Daoy (cell line): ENCODE measurements around the gene KRT2. TPM values are rescaled to one million over a fixed set of nuclear protein-coding genes. Genes with fewer than 3 reads are reported as not detected.

Experiments used
- DNase-seq: peaks from one replicate; pipeline ENCODE4 v3.0.0-alpha.2; 2015; ENCODE audit warnings: low read depth
- total RNA-seq: library from RNA; depleted of rRNA; stranded (reverse); fragments of >200 nt; shearing (Covaris generic); gene quantifications from 2 replicates; pipeline ENCODE4 v1.2.3, GENCODE V29; 2014

The KRT2 gene
- total RNA-seq, 1 experiment from 2014 or later: 0.40 TPM

DNA sequence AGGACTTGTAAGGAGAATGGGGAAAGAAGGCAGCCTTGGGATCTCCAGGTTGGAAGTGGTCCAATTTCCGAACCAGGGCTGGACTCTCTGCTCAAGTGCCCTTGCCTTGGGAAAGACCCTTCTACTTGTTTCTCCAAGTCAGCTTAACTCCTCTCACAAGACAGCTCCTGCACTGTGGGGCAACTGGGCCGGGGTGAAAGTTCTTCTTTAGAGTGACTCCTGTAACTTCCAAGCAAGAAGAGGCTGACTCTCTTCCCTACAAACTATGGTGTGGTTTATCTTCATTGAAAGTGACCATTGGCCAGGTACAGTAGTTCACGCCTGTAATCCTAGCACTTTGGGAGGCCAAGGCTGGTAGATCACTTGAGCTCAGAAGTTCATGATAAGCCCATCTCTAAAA is 14.5 kb upstream of the KRT2 start:
- DNase-seq: no peak

DNA sequence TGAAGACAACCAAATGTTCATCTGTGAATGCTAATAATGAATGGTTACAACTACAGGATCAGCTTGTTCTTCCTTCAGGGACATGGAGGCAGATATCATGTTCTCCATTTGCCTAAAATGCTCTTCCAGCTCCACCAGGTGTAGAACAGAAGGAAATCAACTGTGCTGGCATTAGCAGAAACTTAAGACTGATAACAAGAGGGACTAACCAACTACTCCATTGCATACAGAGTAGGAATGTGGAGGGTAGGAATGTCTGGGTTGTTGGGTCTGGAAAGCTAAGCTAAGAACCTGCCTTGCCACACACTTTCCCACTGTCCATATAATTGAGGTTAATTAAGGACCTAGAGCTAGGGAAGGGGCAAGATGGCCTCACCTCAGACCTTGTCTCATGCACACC is 11.4 kb upstream of the KRT2 start:
- DNase-seq: no peak

DNA sequence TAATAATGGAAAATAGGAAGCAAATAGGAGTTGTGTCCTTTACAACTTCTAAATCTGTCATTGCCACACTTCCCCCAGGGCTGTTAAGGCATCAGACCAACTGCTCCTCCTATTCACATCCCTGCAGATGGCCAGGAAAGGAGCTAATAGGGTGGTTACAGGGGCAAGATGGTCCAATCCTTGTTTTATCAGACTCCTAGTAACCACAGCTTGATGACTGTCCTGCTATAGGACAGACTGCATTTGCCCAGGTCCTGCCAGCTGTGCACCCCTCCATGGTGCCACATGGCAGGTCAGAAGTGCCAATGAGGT is 10.9 kb upstream of the KRT2 start:
- DNase-seq: no peak

DNA sequence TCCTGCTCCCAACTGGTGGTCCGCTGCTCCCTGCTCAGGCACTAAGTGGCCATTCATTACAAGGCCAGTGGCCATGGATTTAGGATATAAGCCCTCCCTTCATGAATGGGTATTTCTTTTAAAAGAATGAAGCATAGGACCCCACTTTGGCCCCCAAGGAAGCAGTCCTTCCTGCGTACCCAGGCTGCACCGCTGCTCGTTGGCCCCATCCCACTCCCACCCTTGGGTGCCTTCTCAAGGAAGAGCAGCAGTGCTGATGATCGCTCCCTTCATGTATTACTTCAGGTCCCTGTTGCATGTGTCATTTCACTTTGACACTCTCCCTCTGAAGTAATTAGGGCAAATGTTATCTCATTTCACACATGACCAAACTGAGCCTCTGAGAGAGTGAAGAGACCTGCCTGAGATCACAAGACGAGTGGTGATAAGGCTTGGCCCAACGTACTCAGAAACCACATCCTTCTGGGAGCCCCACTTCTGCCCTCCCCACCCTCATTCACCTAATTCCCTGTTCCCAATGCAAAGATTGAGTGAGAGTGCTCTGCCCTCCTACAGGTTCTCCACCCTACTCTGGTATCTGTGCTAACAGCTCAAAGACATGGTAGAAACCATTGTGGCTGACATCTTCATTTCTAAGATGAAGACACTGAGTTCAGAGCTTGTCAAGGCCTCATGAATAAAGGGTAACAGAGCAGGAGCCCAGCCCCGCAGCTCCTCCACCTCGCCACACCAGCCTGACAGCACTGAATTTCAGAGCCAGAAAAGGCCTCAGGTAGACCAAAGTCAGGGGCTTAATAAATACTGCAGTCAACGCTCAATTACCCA is 10.3 kb upstream of the KRT2 start:
- DNase-seq: no peak

DNA sequence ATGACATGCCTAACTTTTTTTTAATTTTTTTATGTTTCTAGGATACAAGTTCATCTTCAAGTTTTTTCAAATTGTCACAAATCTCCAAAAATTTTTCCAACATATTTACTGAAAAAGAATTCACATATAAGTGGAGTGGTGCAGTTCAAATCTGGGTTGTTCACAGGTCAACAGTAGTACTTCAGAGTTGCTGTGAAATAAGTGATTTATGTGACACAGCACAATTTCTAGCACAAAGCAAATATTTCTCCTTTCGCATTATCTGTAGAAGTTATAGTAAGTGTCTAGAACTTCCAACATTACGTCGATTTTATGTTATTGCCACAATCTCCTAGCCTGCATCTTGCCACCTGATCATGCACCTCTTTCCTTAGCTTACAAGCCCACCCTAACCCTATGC is 9.7 kb upstream of the KRT2 start:
- DNase-seq: no peak

DNA sequence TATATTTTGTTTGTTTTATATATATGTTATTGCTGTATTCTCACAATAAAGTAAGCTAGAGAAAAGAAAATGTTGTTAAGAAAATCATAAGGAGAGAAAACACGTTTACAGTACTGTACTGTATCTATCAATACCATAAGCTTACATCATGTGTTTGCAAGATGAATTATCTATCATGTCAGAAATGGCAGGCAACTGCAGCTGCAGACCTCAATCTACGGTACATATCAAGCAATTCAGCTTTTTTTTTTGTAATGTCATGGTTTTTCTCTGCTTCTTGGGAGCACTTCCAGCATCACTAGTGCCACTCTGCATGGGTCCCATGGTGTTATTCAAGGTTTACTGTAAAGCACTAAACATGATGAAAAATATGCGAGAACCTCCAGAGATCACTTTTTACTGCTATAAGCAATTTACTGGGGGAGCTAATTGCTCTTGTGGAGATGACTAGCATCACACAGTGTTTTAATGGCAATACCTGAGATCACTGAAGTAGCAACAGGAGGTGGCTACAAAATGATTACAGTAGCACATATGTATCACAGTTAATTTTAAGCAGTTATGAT is 9.0 kb upstream of the KRT2 start:
- no peak for DNase-seq

DNA sequence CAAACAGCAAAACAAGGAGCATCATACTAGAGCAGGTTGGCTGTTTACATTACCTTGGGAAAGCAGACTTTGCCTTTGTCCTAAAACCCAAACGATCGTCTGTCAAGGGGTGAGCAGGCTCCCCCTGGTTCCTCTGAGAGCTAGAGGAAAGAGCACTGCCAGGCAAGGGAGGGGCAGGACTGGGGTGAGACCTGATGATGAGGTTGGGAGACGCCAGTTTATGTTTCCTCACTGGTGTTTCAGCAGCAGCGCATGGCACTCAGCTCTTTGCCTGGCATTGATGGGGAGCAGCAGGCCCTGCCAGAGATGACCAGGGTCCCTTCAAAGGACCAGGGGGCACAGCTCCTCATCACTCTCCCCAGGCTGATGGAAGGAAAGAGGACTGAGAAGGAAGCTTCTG is 7.9 kb upstream of the KRT2 start:
- DNase-seq: no peak

DNA sequence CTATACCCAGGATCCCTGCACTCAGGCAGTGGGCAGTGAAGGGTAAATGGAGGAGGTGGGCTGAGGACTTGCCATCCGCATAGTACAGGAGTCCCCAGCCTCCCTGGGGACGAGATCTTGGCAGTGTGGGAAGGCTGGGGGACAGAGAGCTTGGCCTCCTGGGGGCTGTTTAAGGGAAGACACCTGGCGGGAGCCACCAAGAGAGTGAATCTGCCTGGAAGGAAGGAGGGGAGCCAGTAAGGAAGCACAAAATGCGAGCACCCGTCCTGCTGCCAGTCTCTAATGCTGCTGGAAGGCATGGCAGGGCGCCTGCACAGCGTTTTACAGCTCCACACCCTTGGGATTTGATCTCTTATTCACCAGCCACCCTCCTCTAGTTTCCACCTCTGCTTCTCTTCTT is 7.4 kb upstream of the KRT2 start:
- no peak for DNase-seq

DNA sequence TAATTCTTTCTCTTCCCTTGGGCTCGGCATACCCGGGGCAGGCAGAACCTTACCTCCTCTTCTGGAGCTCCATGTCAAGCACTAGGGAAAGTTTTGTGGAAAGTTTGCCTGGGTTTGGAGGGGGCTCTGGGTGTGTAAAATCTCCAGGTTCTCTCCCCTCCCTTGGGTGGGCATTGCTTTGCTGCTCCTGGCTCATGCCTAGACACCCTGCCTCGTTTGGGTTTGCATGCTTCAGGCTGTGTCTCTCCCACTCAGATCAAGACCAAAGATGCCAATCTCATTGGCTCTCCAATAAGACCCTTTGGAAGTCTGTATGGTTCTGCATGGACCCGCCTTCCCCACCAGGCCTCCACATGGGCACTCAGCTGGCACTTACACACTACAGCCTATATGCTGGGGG is 6.2 kb upstream of the KRT2 start:
- DNase-seq: no peak

DNA sequence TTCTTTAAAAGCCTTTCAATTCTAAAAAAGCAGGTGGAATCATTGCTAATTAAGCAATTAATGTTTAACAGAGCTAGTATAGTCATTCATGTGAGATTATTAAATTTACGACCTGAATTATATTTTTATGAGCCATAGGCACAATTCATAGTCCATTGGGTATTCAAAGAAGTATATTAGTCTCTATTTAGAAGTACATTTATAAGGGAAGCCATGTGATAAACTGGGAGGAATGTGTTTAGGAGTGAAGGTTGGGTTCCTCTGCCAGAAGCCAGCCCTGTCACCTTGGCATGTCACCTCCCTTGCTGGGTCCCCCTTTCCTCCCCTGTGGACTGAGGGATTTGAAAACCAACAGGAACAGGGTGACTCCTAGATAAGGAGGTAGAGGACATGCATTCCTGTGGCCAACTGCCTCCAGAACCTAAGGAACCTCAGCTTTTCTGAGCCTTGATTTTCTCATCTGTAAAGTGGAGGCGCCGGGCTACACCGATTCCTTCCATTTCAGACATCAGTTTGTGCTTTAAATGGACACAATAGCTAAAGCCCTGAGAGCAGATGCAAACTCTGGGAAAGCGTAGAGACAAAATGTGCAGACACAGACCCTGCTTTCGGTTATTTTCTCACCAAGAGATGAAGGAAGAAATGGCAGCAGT is 5.4 kb upstream of the KRT2 start:
- no peak for DNase-seq

DNA sequence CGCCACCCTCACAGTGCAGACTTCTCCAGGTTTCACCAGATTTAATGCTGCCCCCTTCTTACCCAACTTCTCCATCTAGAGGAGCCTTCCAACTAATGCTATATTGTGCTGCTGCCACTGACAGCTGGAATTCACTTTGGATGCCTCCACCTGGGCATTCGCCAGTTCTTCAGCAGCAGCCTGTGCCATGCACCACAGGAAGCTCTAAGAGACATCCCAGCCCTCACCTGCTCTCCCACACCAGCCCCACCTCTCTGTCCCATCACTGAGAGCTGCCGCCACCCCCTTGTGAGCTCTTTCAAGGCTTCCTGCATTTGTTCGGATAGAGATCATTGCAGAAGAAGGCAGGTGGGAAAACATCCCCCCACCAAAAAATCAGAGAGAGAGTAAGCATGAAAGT is 4.6 kb upstream of the KRT2 start:
- DNase-seq: no peak

DNA sequence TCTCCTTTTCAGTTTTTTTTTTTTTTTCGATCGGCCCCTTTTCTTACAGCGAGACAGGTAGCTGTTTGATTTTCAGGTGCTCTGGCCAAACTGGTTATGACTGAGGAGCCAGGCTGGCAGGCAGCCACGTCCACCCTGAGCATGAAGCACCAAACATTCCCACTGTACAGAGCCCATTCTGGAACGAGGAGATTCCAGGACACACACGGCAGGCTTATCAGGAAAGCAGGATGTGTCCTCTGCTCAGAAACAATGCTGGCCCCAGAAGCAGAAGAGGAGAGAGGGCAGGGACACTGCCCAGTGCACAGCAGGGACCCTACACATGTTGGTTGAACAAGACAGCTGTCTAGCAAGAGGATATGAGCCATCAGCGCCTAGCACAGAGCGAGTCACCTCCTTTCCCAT is 3.7 kb upstream of the KRT2 start:
- DNase-seq: peak; percentile 21

DNA sequence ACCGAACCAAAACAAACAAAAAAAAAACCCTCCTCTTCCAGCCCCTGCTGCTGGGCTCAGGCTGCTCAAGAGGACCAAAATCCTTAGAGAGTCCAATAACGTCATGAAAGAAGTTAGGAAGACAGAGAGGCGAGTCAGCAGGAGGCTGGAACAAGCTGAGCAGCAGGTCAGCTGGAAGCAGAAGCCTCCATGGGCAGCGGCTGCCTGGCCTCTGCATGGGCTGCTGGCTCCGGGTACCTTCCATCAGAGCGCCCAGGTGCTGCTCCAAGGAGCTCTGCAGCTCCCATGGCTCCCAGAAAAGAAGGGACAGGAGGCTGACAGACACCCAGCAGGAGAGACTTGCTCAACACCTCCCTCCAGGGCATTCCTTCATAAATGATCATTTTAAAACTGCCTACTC is 3.2 kb upstream of the KRT2 start:
- no peak for DNase-seq

DNA sequence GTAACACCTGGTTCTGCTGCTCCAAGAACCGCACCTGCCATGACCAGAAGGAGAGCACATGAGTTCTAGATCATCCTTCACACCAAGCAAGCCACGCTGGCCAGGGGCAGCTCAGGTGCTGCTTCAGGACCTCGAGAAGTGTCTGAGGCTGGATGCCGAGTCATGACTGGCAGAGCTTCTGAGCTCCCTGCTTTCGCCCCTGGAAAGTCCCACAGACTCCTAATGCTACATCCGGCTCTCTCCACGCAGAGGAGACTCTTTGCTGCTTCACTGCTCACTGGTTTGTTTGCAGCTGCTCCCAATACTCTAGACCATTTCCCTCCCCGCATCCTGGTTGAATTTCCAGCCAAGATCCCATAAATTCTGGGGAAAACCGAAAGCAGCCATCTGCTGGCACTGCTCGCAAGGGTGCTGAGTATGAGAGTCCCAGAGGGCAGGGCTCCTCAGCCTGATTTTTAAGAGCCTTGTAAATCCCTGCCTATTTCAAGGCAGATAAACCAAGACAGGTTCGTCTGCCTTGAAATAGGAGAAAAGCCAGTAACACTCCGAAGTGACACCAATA is 1.4 kb downstream of the KRT2 start:
- DNase-seq: peak; percentile 71

DNA sequence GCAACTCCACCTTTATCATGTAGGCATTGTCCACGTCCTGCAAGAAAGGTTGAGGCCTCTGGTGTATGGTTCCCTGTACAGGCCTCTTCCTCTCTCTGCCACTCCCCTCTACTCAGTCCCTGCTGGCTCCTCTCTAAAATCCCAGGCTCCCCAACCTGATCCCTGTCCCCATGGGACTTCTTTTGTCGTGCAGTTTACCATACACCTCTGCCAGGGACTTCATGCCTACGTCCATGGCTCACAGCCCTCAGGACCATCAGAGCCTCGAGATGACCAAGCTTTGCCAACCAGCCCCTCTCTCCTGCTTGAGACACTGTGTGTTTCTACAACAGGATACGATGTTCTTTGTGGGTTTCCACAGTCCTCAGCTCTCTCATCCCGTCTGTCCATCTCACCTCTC is 2.9 kb downstream of the KRT2 start:
- DNase-seq: no peak

DNA sequence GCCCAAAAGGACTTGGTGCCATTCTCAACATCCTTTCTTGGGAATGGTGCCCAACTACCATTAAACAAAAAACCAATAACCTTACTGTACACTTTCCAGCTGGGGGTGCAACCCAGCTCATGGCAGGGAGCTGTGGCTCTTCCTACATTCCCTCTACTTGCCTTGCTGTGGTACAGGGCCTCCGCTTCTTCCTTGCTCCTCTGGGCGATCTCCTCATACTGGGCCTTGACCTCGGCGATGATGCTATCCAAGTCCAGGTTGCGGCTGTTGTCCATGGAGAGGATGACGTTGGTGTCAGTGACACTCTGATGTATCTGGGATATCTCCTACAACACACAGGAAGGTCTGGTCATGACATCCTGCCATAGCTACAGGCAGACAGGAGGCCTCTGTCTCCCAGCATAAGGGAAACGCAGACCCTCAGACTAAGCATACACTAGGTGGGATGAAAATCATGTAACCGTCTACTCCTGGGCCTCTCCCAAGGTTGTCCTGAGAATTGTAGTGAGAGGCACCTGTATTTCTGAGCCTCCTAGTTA is 3.9 kb downstream of the KRT2 start:
- DNase-seq: no peak

DNA sequence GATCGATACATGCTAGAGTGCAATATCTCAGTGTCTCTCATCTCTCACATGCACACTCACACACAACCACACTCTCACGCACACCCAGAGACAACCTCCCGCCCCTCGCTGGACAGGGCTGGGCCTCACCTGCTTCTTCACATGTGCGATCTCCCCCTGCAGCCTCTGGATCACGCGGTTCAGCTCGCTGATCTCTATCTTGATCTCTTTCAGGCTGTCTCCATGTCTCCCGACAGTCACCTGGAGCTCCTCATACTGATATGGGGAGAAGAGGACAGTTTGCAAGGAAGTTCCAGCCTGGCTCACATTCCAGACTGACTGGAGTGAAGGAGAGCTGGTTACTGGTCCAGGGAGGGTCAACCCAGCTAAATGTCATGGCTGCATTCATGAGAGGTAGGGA is 4.4 kb downstream of the KRT2 start:
- no peak for DNase-seq

DNA sequence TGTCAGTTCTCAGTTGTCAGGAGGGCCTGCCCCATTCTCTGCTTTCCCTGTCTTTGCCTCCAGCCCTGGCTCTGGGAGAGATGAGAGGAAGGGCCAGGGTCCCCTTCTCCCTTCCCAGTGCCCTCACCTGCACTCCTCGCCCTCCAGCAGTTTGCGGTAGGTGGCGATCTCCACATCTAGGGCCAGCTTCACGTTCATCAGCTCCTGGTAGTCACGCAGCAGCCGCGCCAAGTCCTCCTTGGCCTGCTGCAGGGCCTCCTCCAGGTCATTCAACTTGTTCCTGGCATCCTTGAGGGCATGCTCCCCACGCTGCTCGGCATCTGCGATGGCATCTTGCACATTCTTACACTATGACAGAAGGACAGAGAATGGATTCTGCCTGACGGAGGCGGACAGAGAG is 5.4 kb downstream of the KRT2 start:
- no peak for DNase-seq

DNA sequence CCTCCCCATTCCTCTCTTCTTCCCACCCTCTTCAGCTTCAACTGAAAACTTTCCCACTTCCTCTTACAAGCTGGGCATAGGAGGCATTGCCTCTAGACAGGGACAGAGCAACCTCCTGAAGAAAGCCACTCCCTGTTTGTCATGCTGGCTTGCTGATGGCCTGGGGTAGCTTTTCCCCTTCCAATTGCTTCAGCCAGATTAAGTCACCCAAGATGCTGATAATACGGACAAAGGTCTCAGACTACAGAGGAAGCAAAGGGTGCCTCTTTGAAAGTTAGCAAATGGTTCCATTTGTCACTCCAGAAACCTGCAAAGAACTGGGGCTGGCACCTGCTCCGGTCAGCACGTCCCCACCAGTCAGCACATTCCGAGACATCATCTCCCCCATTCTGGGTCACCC is 6.0 kb downstream of the KRT2 start:
- DNase-seq: no peak

DNA sequence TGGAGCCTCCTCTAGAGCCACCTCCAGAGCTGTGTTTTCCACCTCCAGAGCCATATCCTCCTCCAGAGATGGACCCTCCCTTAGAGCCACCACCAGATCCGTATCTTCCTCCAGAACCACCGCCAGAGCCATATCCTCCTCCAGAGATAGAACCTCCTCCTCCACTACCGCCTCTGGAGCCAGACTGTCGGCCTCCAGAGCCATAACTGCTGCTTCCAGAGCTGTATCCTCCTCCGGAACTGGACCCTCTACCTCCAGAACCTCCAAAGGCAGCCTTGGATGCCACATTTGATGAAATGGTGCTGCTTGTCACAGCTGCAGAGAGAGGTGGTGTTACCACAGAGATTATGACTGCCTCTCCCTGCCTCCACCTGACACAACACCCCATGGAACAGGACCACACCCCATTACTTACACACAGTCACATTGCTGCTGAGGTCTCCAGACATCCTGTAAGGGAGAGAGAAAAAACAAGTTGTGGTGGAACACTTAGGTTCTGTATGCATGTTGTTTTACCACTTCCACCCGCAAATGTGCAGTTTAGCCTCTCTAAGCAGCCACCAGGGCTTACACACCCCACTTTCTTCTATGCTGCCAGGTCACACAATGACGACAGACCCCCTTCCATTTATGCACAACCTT is 6.8 kb downstream of the KRT2 start:
- DNase-seq: no peak

DNA sequence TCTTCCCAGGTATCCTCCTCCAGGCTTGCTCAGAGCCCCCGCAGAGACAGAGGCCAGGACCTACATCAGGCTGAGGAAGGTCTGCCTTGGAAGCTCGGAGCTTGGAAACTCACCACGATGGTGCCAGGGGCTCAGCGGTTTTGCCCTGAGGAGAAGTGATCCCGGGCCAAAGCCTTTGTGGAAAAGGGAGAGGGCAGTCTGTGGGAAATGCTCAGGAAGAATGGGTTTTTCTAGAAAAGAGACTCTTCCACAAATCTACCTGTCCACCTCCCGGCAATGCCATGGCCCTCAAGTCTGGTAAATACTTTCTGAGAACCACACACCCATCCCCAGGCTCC is 8.0 kb downstream of the KRT2 start:
- no peak for DNase-seq

DNA sequence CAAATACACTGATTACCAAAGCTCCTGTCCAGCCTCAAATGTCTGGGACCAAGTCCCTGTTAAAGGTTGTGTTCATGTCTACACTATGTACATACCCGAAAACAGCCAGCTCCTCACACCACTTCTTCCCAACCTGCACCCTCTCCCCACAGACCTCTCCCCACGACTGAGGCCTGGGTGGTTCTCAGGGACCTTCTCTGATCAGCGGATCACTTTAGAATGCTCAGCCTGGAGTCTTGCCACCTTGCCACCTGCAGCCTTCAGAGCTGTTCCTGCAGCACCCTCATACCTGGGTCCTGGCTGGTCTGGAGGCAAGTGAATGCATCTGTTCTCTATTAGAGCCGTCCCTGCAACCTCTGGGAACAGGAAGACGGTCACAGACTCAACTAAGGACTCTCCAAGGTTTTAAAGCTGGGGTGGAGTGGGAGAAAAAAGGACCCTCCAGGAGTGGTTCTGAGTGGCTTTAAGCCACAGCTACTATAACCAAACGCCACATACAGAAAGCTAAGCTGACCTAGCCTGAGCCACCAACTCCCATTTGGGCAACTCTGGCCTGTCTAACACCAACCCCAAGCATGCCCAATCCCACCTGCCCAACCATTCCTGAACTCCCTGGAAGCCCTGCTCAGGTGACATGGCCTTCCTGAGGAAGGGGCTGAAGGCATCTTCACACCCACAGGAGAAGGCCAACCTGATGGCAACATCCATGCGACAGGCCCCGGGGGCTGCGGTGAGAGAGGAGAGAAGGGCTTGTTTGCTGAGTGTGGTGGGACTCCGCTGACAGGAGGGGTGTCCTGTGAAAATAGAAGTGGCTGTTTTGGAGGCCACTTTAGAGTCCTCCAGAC is 8.6 kb downstream of the KRT2 start:
- no peak for DNase-seq
